Measurements from ENCODE around the gene PIM3. TPM values are rescaled to one million over a fixed set of nuclear protein-coding genes. Genes with fewer than 3 reads are reported as not detected.
A peak's percentile ranks its signal among the peaks of the same experiment; 100 is the strongest.

Gene PIM3
- total RNA-seq, 1 donor from 2014 or later, result 61.5 TPM

- DNase-seq, result no peak
- intact Hi-C loops (cut with DNase I), result no loop called here
- ATAC-seq (ENCODE audit: poor library complexity), result no peak
Measured at GRCh38 chr22:49925525-49926128, 34.9 kb upstream of the PIM3 start.

GRCh38 chr22:49926916-49927315, 33.7 kb upstream of the PIM3 start:
- intact Hi-C loops (cut with DNase I), result no loop called here

GRCh38 chr22:49927483-49928184, 32.9 kb upstream of the PIM3 start:
- intact Hi-C loops (cut with DNase I), result no loop called here
- no peak for DNase-seq
- ATAC-seq (ENCODE audit: poor library complexity), result no peak

More at GRCh38 chr22:49926916-49927315, 33.7 kb upstream of the PIM3 start:
- ATAC-seq (ENCODE audit: poor library complexity) (no peak), DNase-seq (no peak)

GRCh38 chr22:49928185-49928495, 32.4 kb upstream of the PIM3 start:
- no peak for ATAC-seq (ENCODE audit: poor library complexity)
- intact Hi-C loops (cut with DNase I), result no loop called here
- DNase-seq, result no peak

GRCh38 chr22:49928555-49929210, 31.9 kb upstream of the PIM3 start:
- intact Hi-C loops (cut with DNase I), result no loop called here
- no peak for DNase-seq
- no peak for ATAC-seq (ENCODE audit: poor library complexity)

GRCh38 chr22:49929211-49929979, 31.2 kb upstream of the PIM3 start:
- DNase-seq (peak; percentile 75), ATAC-seq (ENCODE audit: poor library complexity) (peak; percentile 62)
- intact Hi-C loops (cut with DNase I), result no loop called here

- DNase-seq (no peak), ATAC-seq (ENCODE audit: poor library complexity) (no peak)
- intact Hi-C loops (cut with DNase I), result loop anchor here (2.0 to 5.0 kb wide), 2 partner anchors 42 to 101 kb away; no protein-coding TSS in a partner anchor
Measured at GRCh38 chr22:49929994-49930575, 30.5 kb upstream of the PIM3 start.

- peak; percentile 52 for ATAC-seq (ENCODE audit: poor library complexity)
- intact Hi-C loops (cut with DNase I), result loop anchor here (2.0 to 5.0 kb wide), 2 partner anchors 41 to 100 kb away; no protein-coding TSS in a partner anchor
Measured at GRCh38 chr22:49930596-49931412, 29.8 kb upstream of the PIM3 start.

GRCh38 chr22:49933236-49934159, 27.1 kb upstream of the PIM3 start:
- intact Hi-C loops (cut with DNase I), result loop anchor here (2.0 to 5.0 kb wide), 2 partner anchors 27 to 39 kb away; partner anchors contain the start of gene PIM3
- ATAC-seq (ENCODE audit: poor library complexity) (peak; percentile 28), DNase-seq (peak; percentile 87)

More at GRCh38 chr22:49930596-49931412, 29.8 kb upstream of the PIM3 start:
- DNase-seq, result peak; percentile 76

- intact Hi-C loops (cut with DNase I), result loop anchor here (2.0 to 5.0 kb wide), 2 partner anchors 26 to 38 kb away; partner anchors contain the start of gene PIM3
- DNase-seq (peak; percentile 84), ATAC-seq (ENCODE audit: poor library complexity) (peak; percentile 45)
Measured at GRCh38 chr22:49934160-49934890, 26.2 kb upstream of the PIM3 start.

- DNase-seq (peak; percentile 92), ATAC-seq (ENCODE audit: poor library complexity) (peak; percentile 16)
- intact Hi-C loops (cut with DNase I), result loop anchor here (2.0 to 5.0 kb wide), 2 partner anchors 26 to 37 kb away; partner anchors contain the start of gene PIM3
Measured at GRCh38 chr22:49934891-49935557, 25.5 kb upstream of the PIM3 start.

GRCh38 chr22:49935561-49935960, 25.0 kb upstream of the PIM3 start:
- intact Hi-C loops (cut with DNase I), result loop anchor here (2.0 kb wide), 1 partner anchor 25 kb away; the partner anchor contains the start of gene PIM3
- DNase-seq (peak; percentile 43), ATAC-seq (ENCODE audit: poor library complexity) (no peak)

GRCh38 chr22:49936018-49936972, 24.3 kb upstream of the PIM3 start:
- intact Hi-C loops (cut with DNase I), result no loop called here
- DNase-seq (peak; percentile 96), ATAC-seq (ENCODE audit: poor library complexity) (peak; percentile 61)

GRCh38 chr22:49936973-49937757, 23.4 kb upstream of the PIM3 start:
- intact Hi-C loops (cut with DNase I), result no loop called here
- DNase-seq (peak; percentile 73), ATAC-seq (ENCODE audit: poor library complexity) (peak; percentile 44)
